ENCODE measurements around the gene PIK3AP1. TPM values are rescaled to one million over a fixed set of nuclear protein-coding genes. Genes with fewer than 3 reads are reported as not detected.

Gene PIK3AP1
- total and polyA plus RNA-seq, 2 of the 8 experiments (the other 6 are each of a cell fraction or from before 2014, with no cell fraction given), result 1.9 to 4.5 TPM

DNA sequence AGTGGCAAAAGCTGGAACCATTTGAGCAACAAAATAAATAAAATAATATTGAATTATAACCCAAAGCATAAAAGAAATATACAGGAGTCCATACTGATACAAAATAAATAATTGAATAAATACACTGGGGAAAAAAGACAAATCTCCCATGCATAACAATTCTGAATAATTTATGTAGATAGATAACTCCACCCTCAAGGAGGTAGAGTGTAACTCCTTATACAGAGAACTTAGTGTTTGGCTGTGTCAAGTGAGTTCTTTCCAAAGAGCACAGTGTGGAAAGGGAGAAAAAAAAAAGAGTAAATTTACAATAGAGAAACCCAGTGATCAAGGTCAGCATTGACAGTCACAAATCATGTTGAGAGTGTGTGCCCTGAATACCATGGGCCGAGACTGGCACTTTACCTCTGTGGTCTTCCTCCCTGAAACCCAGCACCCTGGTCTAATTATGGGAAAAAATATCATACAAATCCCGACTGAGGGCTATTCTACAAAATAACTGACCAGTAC is 5.5 kb downstream of the PIK3AP1 start:
- Histone ChIP-seq H2BK5ac (ENCODE audit: low read depth, low read length) (no peak overlapping the region), H3K79me1 (ENCODE audit: low read depth, low read length) (no peaks in the 10 kb centered on the region), H3K18ac (ENCODE audit: extremely low read depth, low read length) (no peak overlapping the region), H3K4ac (replicated peaks; ENCODE audit: insufficient read length, low read depth, low read length) (no peak overlapping the region), H2AK5ac (ENCODE audit: low read depth, low read length) (no peak overlapping the region), H3K9ac (replicated peaks in 1 of 4; ENCODE audit: extremely low read depth in 1 of 4, low read depth in 3 of 4, low read length in 3 of 4) (no peak overlapping the region), H3K14ac (ENCODE audit: insufficient read length) (no peak overlapping the region), H4K8ac (ENCODE audit: extremely low read depth, insufficient read depth, low read length) (no peak overlapping the region), H3K4me2 (ENCODE audit: insufficient read depth in 1 of 2, low read depth in 2 of 2, low read length in 2 of 2) (no peak overlapping the region), H3K27ac (ENCODE audit: low read depth, low read length) (no peak overlapping the region), H2BK20ac (ENCODE audit: low read length) (no peak overlapping the region), H4K5ac (ENCODE audit: insufficient read length, low read depth, low read length) (no peak overlapping the region), H3K23me2 (ENCODE audit: low read depth, low read length) (no peaks in the 10 kb centered on the region), H2AFZ (ENCODE audit: low read length) (no peak overlapping the region), H3K27me3 (replicated peaks in 1 of 4; ENCODE audit: control insufficient read depth in 3 of 4, extremely low read depth in 1 of 4, insufficient read depth in 3 of 4, low read length in 3 of 4) (peaks cover 0 to 8% (median 2%) of the 10 kb centered on the region in 4 experiments; a peak in 3 of 7 replicates), H4K20me1 (replicated peaks in 1 of 2; ENCODE audit: control insufficient read depth in 1 of 2, insufficient read depth in 2 of 2, low read length in 2 of 2) (no peaks in the 10 kb centered on the region), H2BK12ac (ENCODE audit: low read depth, low read length) (no peak overlapping the region), H4K91ac (replicated peaks; ENCODE audit: insufficient read length, low read length) (no peak overlapping the region), H3K56ac (replicated peaks; ENCODE audit: insufficient read length, low read depth, low read length) (no peak overlapping the region), H3K23ac (ENCODE audit: insufficient read length) (no peak overlapping the region), H2BK15ac (ENCODE audit: low read length) (no peak overlapping the region), H3K4me1 (replicated peaks in 1 of 4; ENCODE audit: control insufficient read depth in 3 of 4, insufficient read depth in 4 of 4, low read length in 3 of 4) (peaks cover 0 to 3% (median 0%) of the 10 kb centered on the region in 4 experiments; a peak in 2 of 7 replicates), H3K79me2 (ENCODE audit: control insufficient read depth in 1 of 2, insufficient read depth in 2 of 2, low read length in 2 of 2) (no peaks in the 10 kb centered on the region), H3K9me3 (ENCODE audit: insufficient read depth in 2 of 2, low read depth in 1 of 2, low read length in 1 of 2) (no peaks in the 10 kb centered on the region), H2BK120ac (replicated peaks; ENCODE audit: low read depth, low read length) (no peak overlapping the region), H3K4me3 (ENCODE audit: extremely low read depth in 1 of 4, insufficient read depth in 2 of 4, low read depth in 3 of 4, low read length in 4 of 4) (no peak overlapping the region), H3K36me3 (ENCODE audit: control insufficient read depth in 2 of 4, insufficient read depth in 4 of 4, low read length in 3 of 4) (no peaks in the 10 kb centered on the region)
- no peak for TF ChIP-seq RBBP5 (IDR thresholded peaks at IDR 0.05; ENCODE audit: borderline replicate concordance, low read depth, low read length)
- TF ChIP-seq SUZ12 (IDR thresholded peaks at IDR 0.05; ENCODE audit: low read length), result no peak
- no peak for TF ChIP-seq SP2 (IDR thresholded peaks at IDR 0.05; ENCODE audit: low read length)
- no peak for TF ChIP-seq TAF7 (optimal IDR thresholded peaks at IDR 0.05; ENCODE audit: borderline replicate concordance, low read depth, low read length)
- TF ChIP-seq BCL11A (IDR thresholded peaks at IDR 0.05; ENCODE audit: low read depth in 2 of 2, low read length in 2 of 2), result no peak
- TF ChIP-seq ZNF274 (IDR thresholded peaks at IDR 0.05; ENCODE audit: borderline replicate concordance, extremely low read depth, low read length), result no peak
- TF ChIP-seq, protein P1, sequence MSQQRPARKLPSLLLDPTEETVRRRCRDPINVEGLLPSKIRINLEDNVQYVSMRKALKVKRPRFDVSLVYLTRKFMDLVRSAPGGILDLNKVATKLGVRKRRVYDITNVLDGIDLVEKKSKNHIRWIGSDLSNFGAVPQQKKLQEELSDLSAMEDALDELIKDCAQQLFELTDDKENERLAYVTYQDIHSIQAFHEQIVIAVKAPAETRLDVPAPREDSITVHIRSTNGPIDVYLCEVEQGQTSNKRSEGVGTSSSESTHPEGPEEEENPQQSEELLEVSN (IDR thresholded peaks at IDR 0.05), result no peak
- no peak for TF ChIP-seq KDM5A (IDR thresholded peaks at IDR 0.05; ENCODE audit: low read length)
- TF ChIP-seq EGR1 (IDR thresholded peaks at IDR 0.05; ENCODE audit: borderline replicate concordance, low read depth, low read length), result no peak
- TF ChIP-seq CHD1 (IDR thresholded peaks at IDR 0.05; ENCODE audit: low read depth, low read length), result no peak
- no peak for TF ChIP-seq CHD2 (IDR thresholded peaks at IDR 0.05; ENCODE audit: low read length)
- WGBS, 2 experiments (ENCODE audit: extremely low coverage in 1 of 2, insufficient coverage in 1 of 2, insufficient read length in 1 of 2, insufficient replicate concordance in 2 of 2, low coverage in 1 of 2, low lambda C conversion rate in 2 of 2, missing lambda C conversion rate in 1 of 2), result 97% methylated on average over 2 of the region's 2 CpGs; no CpG with 5 or more reads in 1 of the 2 experiments
- CTCF ChIA-PET (ENCODE audit: partially characterized antibody), result no interaction called here
- DNase-seq (ENCODE audit: low read depth in 1 of 2, low spot score in 2 of 2), result no peak
- no peak for FAIRE-seq
- POLR2A ChIA-PET (ENCODE audit: partially characterized antibody), result no interaction called here

All from H1 (cell line).